ENCODE data around the gene REC114.
"Not testable (repeated sequence)": the region's sequence is repeated elsewhere in the genome, so short reads cannot be mapped to it uniquely, and the experiment has no call there.

The REC114 gene

GRCh38 chr15:73455876-73456275, 12.9 kb downstream of the REC114 start:
- DNase-seq (ENCODE audit: low read depth in 2 of 2) = no peak

- DNase-seq (ENCODE audit: low read depth in 2 of 2) = no peak
Observed at GRCh38 chr15:73457334-73457733, 14.4 kb downstream of the REC114 start.

GRCh38 chr15:73460662-73461061, 17.7 kb downstream of the REC114 start:
- DNase-seq (ENCODE audit: low read depth in 2 of 2) = no peak

- no peak for DNase-seq (ENCODE audit: low read depth in 2 of 2)
Observed at GRCh38 chr15:73464602-73465001, 21.6 kb downstream of the REC114 start.

DNA sequence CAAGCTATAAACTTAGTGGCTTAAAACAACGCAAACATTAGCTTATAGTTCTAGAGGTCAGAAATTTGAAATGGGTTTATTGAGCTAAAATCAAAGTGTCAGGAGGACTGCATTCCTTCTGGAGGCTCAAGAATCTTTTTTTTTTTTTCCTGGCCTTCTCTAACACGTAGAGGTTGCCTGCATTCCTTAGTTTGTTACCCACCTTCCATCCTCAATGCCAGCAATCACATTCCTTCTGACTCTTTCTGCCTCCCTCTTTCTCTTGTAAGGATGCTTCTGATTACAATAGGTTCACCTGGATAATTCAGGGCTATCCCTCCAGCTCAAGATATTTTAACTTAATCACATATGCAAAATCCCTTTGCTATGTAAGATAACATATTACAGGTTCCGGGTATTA, 24.8 kb downstream of the REC114 start:
- no peak for DNase-seq (ENCODE audit: low read depth in 2 of 2)

- DNase-seq (ENCODE audit: low read depth in 2 of 2) = no peak
Observed at GRCh38 chr15:73474785-73475184, 31.8 kb downstream of the REC114 start.

DNA sequence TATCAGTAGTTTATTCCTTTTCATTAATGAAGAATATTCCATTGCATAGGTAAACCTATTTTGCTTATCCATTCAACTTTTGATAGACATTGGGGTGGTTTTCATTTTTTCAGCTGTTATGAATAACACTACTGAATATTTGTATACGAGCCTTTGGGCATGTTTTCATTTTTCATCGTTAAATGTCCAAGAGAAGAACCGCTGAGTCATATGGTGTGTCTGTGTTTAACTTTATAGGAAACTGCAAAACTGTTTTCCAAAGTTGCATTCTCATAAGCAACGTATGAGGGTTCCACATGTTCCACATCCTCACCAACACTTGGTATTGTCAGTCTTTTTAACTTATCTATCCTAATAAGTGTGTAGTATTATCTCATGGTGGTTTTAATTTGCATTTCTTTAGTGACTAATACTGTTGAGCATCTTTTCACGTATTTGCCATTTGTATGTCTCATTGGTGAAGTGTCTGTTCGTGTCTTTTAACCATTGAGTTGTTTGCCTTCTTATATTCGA, 33.8 kb downstream of the REC114 start:
- no peak for DNase-seq (ENCODE audit: low read depth in 2 of 2)

DNA sequence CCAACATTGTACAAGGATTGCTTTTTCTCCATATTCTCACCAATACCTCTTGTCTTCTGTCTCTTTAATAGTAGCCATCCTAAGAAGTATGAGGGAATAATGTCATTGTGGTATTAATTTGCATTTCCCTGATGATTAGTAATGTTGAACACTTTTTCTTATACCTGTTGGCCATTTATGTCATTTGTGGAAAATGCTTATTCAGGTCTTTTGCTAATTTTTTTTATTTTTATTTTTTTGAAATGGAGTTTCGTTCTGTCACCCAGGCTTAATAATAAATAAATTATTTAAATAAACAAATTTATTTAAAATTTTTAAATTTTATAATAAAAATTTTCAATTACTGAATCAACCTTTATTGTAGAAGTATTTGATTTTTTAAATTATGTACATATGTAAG, 37.1 kb downstream of the REC114 start:
- no peak for DNase-seq (ENCODE audit: low read depth in 2 of 2)

DNA sequence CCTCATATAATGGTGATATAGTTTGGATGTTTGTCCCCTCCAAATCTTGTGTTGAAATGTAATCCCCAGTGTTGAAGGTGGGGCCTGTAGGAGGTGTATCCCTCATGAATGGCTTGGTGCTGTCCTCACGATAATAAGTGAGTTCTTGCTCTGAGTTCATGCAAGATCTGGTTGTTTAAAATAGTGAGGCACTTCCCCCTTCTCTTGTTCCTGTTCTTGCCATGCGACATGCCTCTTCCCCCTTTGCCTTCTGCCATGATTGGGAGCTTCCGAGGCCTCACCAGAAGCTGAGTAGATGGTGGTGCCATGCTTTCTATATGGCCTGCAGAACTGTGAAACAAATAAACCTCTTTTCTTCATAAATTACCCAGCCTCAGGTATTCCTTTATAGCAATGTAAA, 39.2 kb downstream of the REC114 start:
- DNase-seq (ENCODE audit: low read depth in 2 of 2) = no peak

DNA sequence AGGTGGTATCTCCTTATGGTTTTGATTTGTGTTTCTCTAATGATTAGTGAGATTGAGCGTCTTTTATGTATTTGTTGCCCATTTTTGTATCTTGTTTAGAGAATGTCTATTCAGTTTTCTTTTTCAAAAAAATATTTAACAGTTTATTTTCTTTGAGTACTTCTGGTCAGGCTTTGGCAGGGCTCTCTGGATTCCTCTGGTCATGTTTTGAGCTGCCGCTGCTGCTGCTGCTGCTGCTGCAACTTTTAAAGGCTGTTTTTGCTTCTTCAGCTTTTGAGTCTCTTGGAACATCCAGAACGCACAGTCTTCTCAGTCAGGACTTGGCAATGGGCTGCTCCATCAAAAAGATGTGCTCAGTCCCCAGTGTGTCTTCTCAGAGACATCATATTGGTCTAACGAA, 40.1 kb downstream of the REC114 start:
- DNase-seq (ENCODE audit: low read depth in 2 of 2) = no peak

GRCh38 chr15:73485372-73485771, 42.4 kb downstream of the REC114 start:
- no peak for DNase-seq (ENCODE audit: low read depth in 2 of 2)

DNA sequence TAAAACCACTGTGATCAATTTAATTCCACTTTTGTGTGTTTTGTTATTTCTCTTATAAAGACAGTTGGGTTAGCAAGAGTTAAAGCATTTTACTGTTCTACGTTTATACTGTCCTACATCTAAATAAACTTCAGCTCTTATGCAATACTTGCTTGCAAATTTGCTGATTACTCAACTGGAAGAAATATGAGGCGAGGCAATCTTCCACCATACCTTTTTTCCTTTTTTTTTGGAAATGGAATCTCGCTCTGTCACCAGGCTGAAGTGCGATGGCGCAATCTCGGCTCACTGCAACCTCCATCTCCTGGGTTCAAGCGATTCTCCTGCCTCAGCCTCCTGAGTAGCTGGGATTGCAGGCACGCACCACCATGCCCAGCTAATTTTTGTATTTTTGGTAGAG, 42.9 kb downstream of the REC114 start:
- not testable (repeated sequence) for DNase-seq (ENCODE audit: low read depth in 2 of 2)

- no peak for DNase-seq (ENCODE audit: low read depth in 2 of 2)
Observed at GRCh38 chr15:73488698-73489097, 45.7 kb downstream of the REC114 start.

- DNase-seq (ENCODE audit: low read depth in 2 of 2) = no peak
Observed at GRCh38 chr15:73493922-73494321, 51.0 kb downstream of the REC114 start.

DNA sequence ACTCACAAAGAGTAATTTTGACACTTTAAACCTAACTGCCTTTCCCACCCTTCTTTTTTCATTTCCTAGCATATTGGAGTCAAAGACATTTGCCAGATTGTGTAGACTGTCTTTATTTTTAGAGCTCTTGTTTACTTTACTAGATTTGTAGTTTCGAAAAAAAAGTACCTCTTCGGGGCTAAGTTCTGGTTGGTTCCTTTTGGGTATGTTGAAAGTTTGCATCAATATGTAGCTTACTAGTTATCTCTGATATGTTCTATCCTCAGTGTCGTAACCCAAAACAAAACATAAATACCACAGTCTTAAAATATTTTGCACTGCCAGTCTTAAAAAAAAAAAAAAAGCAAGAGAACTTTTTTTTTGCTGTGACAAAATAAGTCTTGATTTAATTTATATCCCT, 52.2 kb downstream of the REC114 start:
- no peak for DNase-seq (ENCODE audit: low read depth in 2 of 2)

GRCh38 chr15:73500696-73501095, 57.7 kb downstream of the REC114 start:
- no peak for DNase-seq (ENCODE audit: low read depth in 2 of 2)

- no peak for DNase-seq (ENCODE audit: low read depth in 2 of 2)
Observed at GRCh38 chr15:73504885-73505284, 61.9 kb downstream of the REC114 start.

DNA sequence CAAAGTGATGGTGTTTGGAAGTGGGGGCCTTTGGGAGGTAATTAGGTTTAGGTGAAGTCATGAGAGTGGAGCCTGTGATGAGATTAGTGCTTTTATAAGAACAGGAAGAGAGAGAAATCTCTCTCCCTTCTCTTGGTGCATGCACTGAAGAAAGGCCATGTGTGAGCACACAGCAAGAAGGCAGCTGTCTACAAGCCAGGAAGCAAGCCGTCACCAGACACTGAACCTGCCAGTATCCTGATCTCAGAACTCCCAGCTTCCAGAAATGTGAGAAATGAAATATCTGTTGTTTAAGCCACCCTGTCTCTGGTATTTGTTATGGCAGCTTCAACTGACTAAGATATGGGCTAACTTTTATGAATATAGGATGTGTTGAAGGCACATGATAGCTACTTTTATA, 72.6 kb downstream of the REC114 start:
- DNase-seq (ENCODE audit: low read depth in 2 of 2) = no peak

- no peak for DNase-seq (ENCODE audit: low read depth in 2 of 2)
Observed at GRCh38 chr15:73517566-73517965, 74.6 kb downstream of the REC114 start.

GRCh38 chr15:73518180-73518862, 75.4 kb downstream of the REC114 start:
- no peak for DNase-seq (ENCODE audit: low read depth in 2 of 2)

- no peak for DNase-seq (ENCODE audit: low read depth in 2 of 2)
Observed at GRCh38 chr15:73518876-73519733, 76.1 kb downstream of the REC114 start.

- no peak for DNase-seq (ENCODE audit: low read depth in 2 of 2)
Observed at GRCh38 chr15:73522011-73522410, 79.0 kb downstream of the REC114 start.

- DNase-seq (ENCODE audit: low read depth in 2 of 2) = no peak
Observed at GRCh38 chr15:73524919-73525318, 82.0 kb downstream of the REC114 start.

Measured in stimulated activated CD8-positive, alpha-beta memory T cell treated with anti-CD3 and anti-CD28 coated beads, Interleukin-7, amount 100 ng/mL, for 4 hours (primary cell).